Vagina (tissue), 2 donors: Measurements from ENCODE around the gene CYP19A1. TPM values are rescaled to one million over a fixed set of nuclear protein-coding genes. Genes with fewer than 3 reads are reported as not detected.

Source experiments
- DNase-seq, 2 donors: peaks; one replicate each; pipeline ENCODE4 v3.0.0-alpha.2; 2017; ENCODE audit errors: extremely low spot score in 2 of 2
- H3K27ac ChIP-seq: fragments of 200-600 bp; sonication (generic); one replicate; pipeline ENCODE4 v1.5.1; 2019
- H3K27me3 ChIP-seq: fragments of 200-600 bp; sonication (generic); one replicate; pipeline ENCODE4 v1.5.1; 2019
- H3K36me3 ChIP-seq, 2 donors: fragments of 200-600 bp; sonication (generic); one replicate each; pipeline ENCODE4 v1.5.1; 2017 to 2019
- H3K4me1 ChIP-seq: fragments of 200-600 bp; sonication (generic); one replicate; pipeline ENCODE4 v1.5.1; 2019
- H3K4me3 ChIP-seq, 2 donors: fragments of 200-600 bp; sonication (generic); 1 replicate in 1 of 2; 2 replicates in 1 of 2; pipeline ENCODE4 v1.5.1; 2016 to 2019
- H3K9me3 ChIP-seq: fragments of 200-600 bp; sonication (generic); one replicate; pipeline ENCODE4 v1.5.1; 2019
- POLR2A ChIP-seq, 2 donors: fragments of 450-650 bp; IDR thresholded peaks; one replicate each; pipeline ENCODE4 v1.6.1; 2017; ENCODE audit warnings: antibody characterized with exemption in 2 of 2, mild to moderate bottlenecking in 2 of 2, moderate library complexity in 2 of 2
- POLR2AphosphoS5 ChIP-seq, 2 donors: sonication (generic); formaldehyde crosslinking; IDR thresholded peaks; one replicate each; pipeline ENCODE4 v1.9.0; 2017; ENCODE audit warnings: antibody characterized with exemption in 2 of 2, mild to moderate bottlenecking in 2 of 2, low read depth in 1 of 2; ENCODE audit not compliant: insufficient read depth in 1 of 2
- intact Hi-C: fragments of 100-400 bp; cut with DNase I; formaldehyde crosslinking; loops from one replicate; pipeline ENCODE4 v1.15.1; 2023
- total RNA-seq: library from RNA; depleted of rRNA; stranded (reverse); fragments of >200 nt; gene quantifications from one replicate; pipeline ENCODE4 v1.2.3, GENCODE V29; 2016
- TF ChIP-seq, protein P1 (sequence below), 3 experiments: fragments of 450-650 bp in 2 of 3; fragments of 200-600 bp in 1 of 3; sonication (generic) in 1 of 3; IDR thresholded peaks; one replicate each; pipeline ENCODE4 v1.5.1; 2017 to 2019; ENCODE audit warnings: antibody characterized with exemption in 3 of 3, mild to moderate bottlenecking in 2 of 3, moderate library complexity in 2 of 3

The CYP19A1 gene
- total RNA-seq, 1 donor from 2014 or later = 8.8 TPM

DNA sequence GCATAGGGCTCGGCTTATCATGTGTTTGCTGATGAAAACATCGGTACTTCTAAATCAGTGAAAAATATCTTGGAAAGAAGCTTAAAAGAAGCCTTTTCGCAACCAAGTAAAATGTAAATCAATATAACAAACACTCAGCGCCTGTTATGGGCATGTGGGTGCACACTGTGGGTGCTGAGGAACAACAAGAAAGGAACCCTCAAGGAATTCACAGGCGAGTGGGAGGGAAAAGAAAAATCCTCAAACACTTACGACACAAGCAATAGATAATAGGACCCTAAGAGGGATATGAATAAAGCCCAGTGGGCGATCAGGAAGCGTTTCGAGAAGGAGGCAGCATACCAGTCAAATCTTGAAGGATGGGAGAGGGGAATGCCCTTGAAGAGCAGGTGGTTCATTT, 25.0 kb upstream of the CYP19A1 start:
- no peaks in the 10 kb centered on the region for H3K9me3 ChIP-seq
- no peak for TF ChIP-seq POLR2A (IDR thresholded peaks at IDR 0.05)
- TF ChIP-seq, protein P1, sequence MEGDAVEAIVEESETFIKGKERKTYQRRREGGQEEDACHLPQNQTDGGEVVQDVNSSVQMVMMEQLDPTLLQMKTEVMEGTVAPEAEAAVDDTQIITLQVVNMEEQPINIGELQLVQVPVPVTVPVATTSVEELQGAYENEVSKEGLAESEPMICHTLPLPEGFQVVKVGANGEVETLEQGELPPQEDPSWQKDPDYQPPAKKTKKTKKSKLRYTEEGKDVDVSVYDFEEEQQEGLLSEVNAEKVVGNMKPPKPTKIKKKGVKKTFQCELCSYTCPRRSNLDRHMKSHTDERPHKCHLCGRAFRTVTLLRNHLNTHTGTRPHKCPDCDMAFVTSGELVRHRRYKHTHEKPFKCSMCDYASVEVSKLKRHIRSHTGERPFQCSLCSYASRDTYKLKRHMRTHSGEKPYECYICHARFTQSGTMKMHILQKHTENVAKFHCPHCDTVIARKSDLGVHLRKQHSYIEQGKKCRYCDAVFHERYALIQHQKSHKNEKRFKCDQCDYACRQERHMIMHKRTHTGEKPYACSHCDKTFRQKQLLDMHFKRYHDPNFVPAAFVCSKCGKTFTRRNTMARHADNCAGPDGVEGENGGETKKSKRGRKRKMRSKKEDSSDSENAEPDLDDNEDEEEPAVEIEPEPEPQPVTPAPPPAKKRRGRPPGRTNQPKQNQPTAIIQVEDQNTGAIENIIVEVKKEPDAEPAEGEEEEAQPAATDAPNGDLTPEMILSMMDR (IDR thresholded peaks at IDR 0.05) = no peak
- no peak for TF ChIP-seq POLR2AphosphoS5 (IDR thresholded peaks at IDR 0.05; ENCODE audit: insufficient read depth in 1 of 2, low read depth in 1 of 2)
- no peak for DNase-seq
- H3K27ac ChIP-seq = no peak overlapping the region
- intact Hi-C loops = no loop called here
- no peak overlapping the region for H3K4me3 ChIP-seq
- H3K27me3 ChIP-seq = no peaks in the 10 kb centered on the region
- peaks cover 18% of the 10 kb centered on the region for H3K4me1 ChIP-seq
- no peaks in the 10 kb centered on the region for H3K36me3 ChIP-seq

DNA sequence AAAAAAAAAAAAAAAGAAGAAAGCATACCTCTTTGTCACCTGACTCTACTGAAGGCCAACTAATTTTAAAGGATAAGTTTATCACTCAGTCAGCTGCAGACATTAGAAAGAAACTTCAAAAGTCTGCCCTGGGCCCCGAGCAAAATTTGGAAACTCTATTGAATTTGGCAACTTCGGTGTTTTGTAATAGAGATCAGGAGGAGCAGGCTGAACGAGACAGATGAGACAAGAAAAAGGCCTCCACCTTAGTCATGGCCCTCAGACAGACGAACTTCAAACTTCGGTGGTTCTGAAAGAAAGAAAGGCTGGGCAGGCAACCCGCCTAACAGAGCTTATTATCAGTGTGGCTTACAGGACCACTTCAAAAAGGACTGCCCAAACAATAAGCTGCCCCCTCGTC, 21.6 kb upstream of the CYP19A1 start:
- TF ChIP-seq, protein P1 (IDR thresholded peaks at IDR 0.05) = no peak
- no peak for TF ChIP-seq POLR2AphosphoS5 (IDR thresholded peaks at IDR 0.05; ENCODE audit: insufficient read depth in 1 of 2, low read depth in 1 of 2)
- no peak for TF ChIP-seq POLR2A (IDR thresholded peaks at IDR 0.05)

DNA sequence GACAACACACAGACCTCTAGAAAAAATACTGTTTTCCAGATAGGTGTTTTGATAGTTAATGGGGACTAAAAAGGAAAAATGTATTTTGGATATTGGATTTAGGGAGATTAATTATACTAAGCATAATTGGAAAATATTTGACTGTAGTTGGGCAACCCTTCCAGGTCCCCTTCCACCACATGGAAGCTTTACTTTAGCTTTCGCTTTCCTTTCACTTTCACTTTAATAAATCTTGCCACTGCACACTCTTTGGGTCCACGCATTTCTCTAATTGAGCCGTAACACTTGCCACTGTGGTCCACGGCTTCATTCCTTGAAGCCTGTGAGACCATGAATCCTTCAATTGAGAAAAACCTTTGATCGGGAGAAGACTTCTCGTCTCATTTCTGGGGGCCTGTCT, 18.6 kb upstream of the CYP19A1 start:
- TF ChIP-seq, protein P1 (IDR thresholded peaks at IDR 0.05) = no peak
- TF ChIP-seq POLR2A (IDR thresholded peaks at IDR 0.05) (no peak), POLR2AphosphoS5 (IDR thresholded peaks at IDR 0.05; ENCODE audit: insufficient read depth in 1 of 2, low read depth in 1 of 2) (no peak)
- no peaks in the 10 kb centered on the region for H3K36me3 ChIP-seq
- no peak overlapping the region for H3K27ac ChIP-seq
- intact Hi-C loops = no loop called here
- no peaks in the 10 kb centered on the region for H3K27me3 ChIP-seq
- H3K9me3 ChIP-seq = no peaks in the 10 kb centered on the region
- DNase-seq = no peak
- no peaks in the 10 kb centered on the region for H3K4me1 ChIP-seq
- no peak overlapping the region for H3K4me3 ChIP-seq

More for the DNA sequence above, 21.6 kb upstream of the CYP19A1 start:
- no peak overlapping the region for H3K4me3 ChIP-seq
- H3K27me3 ChIP-seq = no peaks in the 10 kb centered on the region
- intact Hi-C loops = no loop called here
- no peaks in the 10 kb centered on the region for H3K4me1 ChIP-seq
- DNase-seq = no peak
- no peak overlapping the region for H3K27ac ChIP-seq
- H3K36me3 ChIP-seq = no peaks in the 10 kb centered on the region
- H3K9me3 ChIP-seq = no peaks in the 10 kb centered on the region

DNA sequence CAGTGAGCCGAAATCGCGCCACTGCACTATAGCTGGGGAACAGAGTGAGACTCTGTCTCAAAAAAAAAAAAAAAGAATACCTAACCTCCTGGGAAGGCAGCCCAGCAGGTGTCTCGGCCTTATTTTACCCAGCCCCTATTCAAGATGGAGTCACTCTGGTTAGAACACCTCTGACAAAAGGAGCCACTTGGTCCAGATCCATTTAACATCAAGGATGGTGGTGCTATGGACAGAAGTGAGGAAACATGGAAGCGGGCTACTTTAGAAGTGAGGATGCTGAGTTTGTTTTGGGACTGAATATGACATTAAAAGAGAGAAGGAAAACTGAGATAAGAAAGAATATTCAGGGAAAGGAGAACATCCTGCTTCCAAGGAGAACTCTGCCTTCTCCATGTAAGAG, 17.8 kb upstream of the CYP19A1 start:
- Histone ChIP-seq H3K4me3 (no peak overlapping the region), H3K27ac (no peak overlapping the region), H3K9me3 (no peaks in the 10 kb centered on the region), H3K36me3 (no peaks in the 10 kb centered on the region), H3K27me3 (no peaks in the 10 kb centered on the region), H3K4me1 (no peaks in the 10 kb centered on the region)
- intact Hi-C loops = no loop called here
- no peak for DNase-seq
- TF ChIP-seq POLR2AphosphoS5 (IDR thresholded peaks at IDR 0.05; ENCODE audit: insufficient read depth in 1 of 2, low read depth in 1 of 2) (no peak), POLR2A (IDR thresholded peaks at IDR 0.05) (no peak)
- TF ChIP-seq, protein P1 (IDR thresholded peaks at IDR 0.05) = no peak

DNA sequence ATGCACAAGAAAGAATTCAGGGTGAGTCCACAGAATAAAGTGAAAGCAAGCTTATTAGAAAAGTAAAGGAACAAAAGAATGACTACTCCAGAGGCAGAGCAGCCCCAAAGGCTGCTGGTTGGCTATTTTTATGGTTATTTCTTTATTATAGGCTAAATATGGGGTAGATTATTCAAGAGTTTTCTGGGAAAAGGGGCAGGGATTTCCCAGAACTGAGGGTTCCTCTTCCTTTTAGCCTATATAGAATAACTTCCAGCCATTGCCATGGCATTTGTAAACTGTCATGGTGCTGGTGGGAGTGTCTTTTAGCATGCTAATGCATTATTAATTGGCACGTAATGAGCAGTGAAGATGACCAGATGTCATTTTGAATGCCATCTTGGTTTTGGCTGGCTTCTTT, 16.7 kb upstream of the CYP19A1 start:
- DNase-seq = no peak
- intact Hi-C loops = no loop called here
- TF ChIP-seq POLR2A (IDR thresholded peaks at IDR 0.05) (no peak), POLR2AphosphoS5 (IDR thresholded peaks at IDR 0.05; ENCODE audit: insufficient read depth in 1 of 2, low read depth in 1 of 2) (no peak)
- TF ChIP-seq, protein P1 (IDR thresholded peaks at IDR 0.05) = no peak

More for the DNA sequence above, 16.7 kb upstream of the CYP19A1 start:
- H3K9me3 ChIP-seq = no peaks in the 10 kb centered on the region
- H3K36me3 ChIP-seq = no peaks in the 10 kb centered on the region
- H3K4me1 ChIP-seq = no peaks in the 10 kb centered on the region
- no peak overlapping the region for H3K4me3 ChIP-seq
- no peaks in the 10 kb centered on the region for H3K27me3 ChIP-seq
- H3K27ac ChIP-seq = no peak overlapping the region
